ENCODE results near the gene DPH1.
A peak's percentile ranks its signal among the peaks of the same experiment; 100 is the strongest.

The DPH1 gene

DNA sequence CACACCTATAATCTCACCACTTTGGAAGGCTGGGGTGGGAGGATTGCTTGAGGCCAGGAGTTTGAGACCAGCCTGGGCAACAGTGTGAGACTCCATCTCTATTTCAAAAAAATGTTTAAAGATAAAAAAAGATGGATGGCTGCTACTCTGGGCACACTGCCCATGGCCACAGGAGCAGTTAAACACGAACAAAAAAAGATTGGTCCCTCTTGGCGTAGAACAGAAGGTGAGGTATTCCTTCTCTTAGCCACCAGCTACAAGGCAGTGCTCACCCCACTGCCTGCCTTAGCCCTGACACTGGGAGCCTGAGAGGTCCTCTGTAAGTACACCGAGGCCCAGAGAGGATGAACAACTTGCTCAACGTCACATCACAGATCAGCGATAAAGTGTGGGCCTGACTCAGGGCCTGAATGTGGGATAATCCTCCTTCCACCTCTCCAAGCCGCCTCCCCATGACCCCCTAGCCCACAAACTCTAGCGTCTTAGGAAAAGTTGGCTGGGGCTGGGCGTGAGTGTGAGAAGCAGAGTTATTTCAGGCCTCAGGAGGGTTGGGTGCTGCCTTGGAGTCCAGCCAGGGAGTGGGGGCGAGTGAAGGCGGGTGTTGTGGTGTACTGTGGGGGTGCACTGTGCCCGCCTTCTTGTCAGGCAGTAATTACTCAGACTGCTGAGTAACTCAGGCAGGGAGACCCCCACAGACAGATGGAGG lies 2.3 kb upstream of the DPH1 start:
- no peak for DNase-seq

DNA sequence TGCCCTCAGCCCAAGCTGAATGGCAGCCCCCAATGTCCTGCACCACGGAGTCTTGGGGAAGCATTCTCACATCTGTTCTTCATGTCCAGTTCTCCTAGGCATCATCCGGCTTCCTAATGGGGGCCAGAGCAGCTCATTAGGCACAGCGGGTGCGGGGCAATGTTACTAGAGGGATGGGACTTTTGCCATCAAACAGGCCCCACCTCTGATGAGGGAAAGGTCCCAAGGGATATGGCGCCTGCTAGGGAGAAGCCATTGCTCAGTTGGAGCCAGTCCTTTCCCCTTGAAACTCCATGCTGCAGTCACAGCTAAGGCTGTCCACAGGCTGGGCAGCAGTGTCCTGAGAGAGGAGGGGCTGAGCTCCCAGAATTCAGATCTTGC lies 1.7 kb upstream of the DPH1 start:
- no peak for DNase-seq

DNA sequence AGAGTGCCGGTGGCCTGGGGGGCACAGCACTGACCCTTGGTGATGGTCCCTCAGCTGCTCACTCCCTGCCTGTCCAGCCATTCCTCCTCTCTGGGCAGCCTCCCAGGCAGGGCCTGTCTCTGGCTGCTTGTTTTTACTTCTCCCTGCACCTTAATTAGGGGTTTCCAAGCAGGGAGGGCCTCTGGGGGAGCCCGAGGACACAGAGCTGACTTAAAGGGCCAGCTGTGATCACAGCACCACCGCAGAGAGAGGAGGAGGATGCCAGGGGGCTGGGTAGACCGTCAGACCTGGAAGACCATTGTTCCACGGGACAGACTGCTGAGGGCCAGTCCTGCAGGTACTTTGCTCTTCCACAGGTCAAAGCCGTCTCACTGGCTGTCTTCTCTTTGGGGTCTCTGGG lies 1.2 kb upstream of the DPH1 start:
- DNase-seq, result no peak

DNA sequence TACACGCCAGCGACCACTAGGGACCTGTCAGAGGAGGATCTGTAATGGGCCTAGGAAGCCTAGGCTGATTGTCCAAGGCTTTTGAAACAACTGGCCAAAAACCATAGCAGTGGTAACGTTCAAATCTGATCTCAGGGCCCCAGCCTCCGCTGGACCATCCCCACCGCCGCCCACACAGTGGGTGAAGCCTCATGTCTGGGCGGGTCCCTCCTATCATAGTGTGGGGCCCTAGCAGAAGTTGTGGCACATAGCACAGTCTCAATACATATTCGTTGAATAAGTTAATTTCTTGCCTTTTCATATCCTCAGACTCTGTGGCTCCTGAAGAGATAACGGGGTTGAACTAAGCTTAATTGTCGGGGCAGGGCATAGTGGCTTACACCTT lies 818 bp downstream of the DPH1 start:
- DNase-seq, result peak; percentile 35

DNA sequence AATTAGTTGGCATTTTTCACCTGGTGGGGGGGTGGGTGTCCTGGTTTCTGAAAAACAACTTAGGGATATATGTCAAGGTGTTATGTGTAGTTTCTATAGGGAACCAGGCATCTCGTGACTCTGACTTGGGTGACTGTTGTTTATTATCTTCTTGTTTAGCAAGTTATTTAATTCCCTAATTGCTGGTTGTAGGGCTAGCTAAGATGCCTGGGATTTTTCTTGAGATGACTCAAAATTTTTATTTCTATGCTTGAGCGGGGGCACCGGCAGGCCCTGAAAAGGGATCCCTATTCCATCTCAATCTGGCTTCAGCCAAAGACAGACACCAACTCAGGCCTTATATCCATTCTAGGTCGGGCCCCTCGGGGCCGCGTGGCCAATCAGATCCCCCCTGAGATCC lies 3.2 kb downstream of the DPH1 start:
- no peak for DNase-seq

DNA sequence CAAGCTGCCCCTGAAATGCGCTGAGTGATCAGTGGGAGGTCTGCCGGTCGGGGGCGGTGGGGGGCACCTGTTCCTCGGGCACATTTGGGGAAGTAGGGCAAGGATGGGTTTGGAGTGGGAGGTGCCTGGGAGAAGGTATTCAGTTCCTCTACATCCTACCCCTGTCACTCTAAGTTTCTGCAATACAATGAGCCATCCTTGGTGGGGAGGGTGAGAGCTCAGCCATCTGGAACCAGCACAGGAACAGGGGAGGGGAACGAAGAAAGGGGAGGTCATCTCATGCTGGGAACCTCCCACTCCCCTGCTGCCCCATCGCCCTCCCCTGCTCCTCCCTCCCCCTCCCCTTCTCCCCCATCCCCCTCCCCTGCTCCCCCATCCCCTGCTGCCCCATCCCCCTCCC lies 4.2 kb downstream of the DPH1 start:
- no peak for DNase-seq

DNA sequence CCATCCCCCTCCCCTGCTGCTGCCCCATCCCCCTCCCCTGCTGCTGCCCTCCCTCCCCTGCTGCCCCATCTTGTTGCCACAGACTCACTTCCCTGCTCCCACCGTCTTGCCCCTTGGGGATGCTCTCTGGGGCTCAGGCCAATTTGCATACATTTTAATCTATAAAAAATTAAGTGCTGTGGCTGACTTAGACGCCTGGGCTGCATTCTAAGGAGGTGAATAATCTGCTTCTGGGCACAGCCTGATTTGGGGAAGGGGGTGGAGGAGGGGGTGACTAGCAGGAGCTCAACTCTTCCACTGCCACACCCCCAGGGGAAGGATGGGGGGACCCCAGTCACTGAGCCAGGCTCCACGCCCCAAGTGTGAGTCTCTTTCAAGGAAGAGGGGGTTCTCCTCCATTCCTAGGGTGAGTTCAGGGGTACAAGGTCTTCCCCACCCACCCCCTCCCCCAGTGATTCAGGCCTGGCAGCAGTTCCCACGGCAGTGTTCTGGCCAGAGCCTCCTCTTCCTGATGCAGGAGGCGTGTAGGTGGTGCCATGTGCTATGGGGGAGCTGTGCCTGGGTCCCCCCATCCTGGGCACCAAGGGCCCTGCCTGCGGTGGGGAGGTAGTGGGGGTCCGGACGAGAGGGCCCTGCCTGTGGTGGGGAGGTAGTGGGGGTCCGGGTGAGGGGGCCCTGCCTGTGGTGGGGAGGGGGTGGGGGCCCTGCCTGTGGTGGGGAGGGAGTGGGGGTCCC lies 5.0 kb downstream of the DPH1 start:
- DNase-seq, result no peak

DNA sequence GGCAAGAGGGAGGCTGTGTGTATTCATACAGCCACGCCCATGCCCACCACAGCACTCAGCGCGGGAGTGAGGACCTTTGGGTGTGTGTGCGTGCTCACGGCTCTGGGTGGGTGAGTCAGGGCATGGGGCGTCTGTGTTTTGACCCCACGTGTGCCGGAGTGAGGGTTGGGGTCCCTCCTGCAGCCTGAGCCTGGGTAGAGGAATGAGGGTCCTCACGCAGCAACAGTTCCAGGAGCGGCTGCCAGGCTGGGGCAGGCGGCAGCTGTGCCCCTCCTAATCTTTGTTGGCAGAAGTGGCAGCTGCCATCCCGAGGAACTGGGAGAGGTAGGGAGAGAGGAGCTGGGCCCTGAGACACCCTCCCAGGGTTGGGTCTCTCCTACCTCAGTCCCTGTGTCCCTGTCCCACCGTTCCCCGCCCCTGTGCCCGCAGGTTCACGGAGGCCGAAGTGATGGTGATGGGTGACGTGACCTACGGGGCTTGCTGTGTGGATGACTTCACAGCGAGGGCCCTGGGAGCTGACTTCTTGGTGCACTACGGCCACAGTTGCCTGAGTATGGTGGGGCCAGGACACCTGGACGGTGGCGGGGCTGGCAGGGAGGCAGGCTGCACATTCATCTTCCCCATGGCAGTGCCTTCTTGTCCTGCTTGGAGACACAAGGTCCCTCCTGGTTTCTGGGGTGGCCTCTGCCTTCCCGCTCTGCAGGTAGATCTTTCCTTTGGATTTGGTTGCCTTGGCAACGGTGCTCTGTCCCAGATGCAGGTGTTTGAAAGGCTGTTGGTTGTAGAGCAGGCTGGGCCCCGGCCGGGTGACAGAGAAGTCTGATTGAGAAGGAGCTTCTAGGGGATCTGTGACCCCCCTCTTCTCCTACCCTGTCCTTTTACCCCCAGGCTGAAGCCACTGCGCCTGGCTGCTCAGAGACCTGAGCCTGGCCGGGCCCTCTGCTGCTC lies 5.9 kb downstream of the DPH1 start:
- DNase-seq, result no peak

DNA sequence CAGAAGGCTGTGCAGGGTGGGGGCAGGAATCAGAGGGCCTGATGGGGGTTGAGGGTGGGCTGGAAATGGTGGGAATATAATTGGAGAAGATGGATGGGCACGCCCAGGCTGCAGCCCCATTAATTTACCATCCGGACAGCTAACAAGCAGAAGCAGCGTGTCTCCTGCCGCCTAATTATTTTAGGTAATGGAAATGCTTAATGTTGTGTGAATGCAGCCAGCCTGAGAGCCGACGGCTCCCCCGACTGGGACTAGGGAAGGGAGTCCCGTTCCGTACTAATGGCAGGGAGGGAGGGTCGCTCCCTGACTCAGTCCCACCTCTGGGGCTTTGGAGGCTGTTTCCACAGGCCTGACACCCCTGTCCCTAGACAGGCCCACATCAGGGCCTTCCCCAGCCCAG lies 7.2 kb downstream of the DPH1 start:
- no peak for DNase-seq

DNA sequence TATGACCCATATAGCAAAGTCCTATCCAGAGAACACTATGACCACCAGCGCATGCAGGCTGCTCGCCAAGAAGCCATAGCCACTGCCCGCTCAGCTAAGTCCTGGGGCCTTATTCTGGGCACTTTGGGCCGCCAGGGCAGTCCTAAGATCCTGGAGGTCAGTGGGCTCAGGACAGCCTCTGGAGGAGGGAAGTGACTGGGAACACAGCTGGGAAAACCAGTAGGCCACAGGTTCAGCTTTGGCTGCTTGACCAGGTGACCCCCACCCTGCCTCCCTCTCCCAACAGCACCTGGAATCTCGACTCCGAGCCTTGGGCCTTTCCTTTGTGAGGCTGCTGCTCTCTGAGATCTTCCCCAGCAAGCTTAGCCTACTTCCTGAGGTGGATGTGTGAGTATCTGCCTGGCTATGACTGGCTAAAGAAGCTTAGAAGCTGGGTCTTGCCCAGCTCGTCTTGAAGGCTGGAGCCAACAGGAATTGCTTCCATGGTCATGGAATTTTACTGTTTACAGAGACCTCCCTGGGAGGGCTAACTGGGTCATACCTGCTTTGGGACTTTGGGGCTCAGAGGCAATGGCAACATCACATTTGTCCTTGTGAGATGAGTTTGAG lies 10.4 kb downstream of the DPH1 start:
- no peak for DNase-seq

DNA sequence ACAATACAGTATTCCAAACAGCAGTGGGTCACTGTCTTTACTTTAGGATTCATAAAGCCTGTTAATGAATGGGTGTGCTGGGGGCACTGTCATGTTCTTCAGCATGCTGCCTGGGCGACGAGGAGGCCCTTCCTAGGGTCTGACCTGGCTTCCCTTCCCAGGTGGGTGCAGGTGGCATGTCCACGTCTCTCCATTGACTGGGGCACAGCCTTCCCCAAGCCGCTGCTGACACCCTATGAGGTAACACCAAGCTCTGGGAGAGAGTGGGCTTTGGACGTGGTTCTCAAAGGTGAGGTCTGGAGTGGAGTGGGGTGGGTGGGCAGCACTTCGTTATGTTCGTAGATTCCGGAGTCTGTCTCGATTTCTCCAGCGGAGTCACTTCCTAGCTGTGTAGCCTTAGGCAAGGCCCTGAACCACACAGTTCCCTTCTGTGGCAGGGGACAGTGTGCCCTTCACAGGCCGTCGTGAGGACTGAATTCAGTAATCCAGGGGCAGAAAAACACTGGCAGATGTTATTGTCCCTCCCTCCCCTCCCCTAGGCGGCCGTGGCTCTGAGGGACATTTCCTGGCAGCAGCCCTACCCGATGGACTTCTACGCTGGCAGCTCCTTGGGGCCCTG lies 11.1 kb downstream of the DPH1 start:
- DNase-seq, result no peak

DNA sequence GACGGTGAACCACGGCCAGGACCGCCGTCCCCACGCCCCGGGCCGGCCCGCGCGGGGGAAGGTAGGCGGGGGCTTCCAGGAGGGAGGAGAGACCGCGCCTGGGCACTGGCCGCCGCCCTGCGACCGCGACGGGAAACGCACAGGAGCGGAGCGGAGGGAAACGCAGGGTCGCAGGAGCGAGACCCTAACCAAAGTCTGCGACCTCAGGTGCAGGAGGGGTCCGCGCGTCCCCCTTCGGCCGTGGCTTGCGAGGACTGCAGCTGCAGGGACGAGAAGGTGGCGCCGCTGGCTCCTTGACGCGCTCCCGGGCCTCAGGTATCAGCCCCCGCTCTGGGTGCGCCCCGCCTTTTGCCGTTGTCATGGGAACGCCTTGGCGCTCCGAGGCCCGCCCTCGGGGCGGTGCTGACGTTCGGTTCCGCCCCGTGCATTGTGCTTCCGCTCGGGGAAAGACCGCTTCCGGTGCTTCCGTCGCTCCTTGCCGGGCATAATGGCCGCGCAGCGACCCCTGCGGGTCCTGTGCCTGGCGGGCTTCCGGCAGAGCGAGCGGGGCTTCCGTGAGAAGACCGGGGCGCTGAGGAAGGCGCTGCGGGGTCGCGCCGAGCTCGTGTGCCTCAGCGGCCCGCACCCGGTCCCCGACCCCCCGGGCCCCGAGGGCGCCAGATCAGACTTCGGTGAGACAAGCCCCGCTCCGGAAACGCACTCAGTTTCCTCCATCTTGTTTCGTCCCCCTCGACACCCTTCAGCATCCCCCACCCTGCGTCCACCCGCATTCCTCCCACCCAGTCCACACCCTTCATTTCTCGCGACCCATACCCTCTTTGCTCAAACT lies 11.8 kb downstream of the DPH1 start, which contains the start of gene OVCA2:
Gene OVCA2 (plus strand): TSS at position 462 of the 829 bp plus-strand sequence. CDS start 26 bp downstream, at position 488.
- DNase-seq, result peak; percentile 97

DNA sequence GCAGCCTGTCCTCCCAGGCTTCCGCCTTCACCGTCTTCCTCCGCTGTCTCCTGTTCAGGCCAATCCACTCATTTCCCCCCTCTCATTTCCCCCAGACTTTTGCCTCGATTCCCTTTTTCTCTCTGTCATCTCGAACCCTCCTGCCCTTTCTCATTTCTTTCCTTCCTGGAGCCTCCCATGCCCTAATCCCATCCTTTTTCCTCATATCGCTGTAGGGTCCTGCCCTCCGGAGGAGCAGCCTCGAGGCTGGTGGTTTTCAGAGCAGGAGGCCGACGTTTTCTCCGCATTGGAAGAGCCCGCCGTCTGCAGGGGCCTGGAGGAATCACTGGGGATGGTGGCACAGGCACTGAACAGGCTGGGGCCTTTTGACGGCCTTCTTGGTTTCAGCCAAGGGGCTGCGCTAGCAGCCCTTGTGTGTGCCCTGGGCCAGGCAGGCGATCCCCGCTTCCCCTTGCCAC lies 12.5 kb downstream of the DPH1 start:
- DNase-seq, result no peak

DNA sequence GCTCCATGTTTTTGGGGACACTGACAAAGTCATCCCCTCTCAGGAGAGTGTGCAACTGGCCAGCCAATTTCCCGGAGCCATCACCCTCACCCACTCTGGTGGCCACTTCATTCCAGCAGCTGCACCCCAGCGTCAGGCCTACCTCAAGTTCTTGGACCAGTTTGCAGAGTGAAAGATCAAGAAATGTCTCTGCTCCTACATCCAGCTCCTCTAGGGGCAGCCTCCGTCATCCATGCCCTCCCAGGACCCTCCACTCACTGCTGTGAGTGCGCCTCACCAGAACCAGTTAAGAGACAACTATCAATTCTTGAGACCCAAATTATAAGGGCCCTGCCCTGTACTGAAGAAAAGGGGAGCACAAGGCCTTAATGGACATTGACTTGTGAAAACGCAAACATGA lies 13.0 kb downstream of the DPH1 start:
- DNase-seq, result no peak

DNA sequence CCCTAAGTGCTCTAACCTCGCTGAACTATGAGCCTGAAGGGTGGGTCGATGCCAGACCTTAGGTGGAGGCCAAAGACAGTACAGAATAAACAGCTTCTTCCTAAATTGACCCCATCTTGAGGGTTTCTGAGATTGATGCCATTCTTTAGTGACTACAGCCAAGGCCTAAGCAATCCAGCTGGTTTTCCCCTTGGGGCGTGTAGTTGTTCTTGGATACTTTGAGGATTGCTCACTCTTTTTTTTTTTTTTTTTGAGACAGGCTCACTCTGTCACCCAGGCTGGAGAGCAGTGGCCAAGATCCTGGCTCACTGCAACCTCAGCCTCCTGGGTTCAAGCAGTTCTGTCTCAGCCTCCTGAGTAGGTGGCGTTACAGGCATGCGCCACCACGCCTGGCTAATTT lies 13.8 kb downstream of the DPH1 start:
- no peak for DNase-seq

DNA sequence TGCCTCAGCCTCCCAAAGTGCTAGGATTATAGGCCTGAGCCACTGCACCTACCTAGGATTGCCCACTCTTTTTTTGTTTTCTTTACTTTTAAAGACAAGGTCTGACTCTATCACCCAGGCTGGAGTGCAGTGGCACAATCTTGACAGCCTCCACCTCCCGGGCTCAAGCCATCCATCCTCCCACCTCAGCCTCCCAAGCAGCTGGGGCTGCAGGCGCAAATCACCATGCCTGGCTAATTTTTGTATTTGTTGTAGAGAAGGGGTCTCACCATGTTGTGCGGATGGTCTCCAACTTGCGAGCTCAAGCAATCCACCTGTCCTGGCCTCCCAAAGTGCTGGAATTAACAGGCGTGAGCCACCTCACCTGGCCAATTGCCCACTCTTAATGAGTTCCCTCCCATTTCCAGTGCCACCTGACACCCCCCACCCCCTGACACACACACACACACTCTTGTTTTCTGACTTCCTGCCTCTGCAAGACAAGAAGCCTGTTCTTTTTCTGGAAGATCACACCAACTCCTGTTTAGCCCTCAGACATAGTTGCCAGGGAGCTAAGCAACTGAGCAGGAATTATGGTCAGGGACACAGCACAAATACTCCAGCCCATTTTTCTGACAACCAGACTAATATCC lies 14.4 kb downstream of the DPH1 start:
- DNase-seq, result no peak

DNA sequence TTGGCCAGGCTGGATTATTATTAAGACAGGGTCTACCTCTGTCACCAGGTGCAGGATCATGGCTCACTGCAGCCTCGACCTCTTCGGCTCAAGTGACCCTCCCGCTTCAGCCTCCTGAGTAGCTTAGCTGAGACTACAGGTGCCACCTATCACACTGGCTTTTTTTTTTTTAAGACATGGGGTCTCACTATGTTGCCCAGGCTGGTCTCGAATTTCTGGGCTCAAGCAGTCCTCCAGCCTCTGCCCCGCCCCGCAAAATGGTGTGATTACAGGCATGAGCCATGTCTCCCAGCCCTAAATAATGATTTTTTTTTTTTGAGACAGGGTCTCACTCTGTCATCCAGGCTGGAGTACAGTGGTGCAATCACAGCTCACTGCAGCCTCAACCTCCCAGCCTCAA lies 17.6 kb downstream of the DPH1 start:
- DNase-seq, result no peak

DNA sequence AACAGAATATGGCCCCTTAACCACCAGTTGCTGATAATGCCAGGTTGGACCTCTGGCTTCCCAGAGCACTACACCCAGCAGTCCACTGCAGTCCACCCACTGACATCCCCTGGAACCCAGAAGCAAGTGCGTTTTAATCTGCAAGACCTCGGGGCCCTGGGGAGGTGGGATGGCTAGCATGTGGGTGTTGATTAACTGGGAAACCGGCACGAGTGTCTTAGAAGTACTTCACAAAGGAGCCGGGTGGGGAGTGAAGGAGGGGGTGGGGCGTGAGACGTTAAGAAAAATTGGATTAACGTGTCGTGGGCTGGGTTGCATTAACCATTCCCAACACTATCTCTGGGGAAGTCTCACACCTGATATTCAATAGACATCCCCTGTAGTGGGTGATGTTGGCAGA lies 18.9 kb downstream of the DPH1 start:
- DNase-seq, result no peak

DNA sequence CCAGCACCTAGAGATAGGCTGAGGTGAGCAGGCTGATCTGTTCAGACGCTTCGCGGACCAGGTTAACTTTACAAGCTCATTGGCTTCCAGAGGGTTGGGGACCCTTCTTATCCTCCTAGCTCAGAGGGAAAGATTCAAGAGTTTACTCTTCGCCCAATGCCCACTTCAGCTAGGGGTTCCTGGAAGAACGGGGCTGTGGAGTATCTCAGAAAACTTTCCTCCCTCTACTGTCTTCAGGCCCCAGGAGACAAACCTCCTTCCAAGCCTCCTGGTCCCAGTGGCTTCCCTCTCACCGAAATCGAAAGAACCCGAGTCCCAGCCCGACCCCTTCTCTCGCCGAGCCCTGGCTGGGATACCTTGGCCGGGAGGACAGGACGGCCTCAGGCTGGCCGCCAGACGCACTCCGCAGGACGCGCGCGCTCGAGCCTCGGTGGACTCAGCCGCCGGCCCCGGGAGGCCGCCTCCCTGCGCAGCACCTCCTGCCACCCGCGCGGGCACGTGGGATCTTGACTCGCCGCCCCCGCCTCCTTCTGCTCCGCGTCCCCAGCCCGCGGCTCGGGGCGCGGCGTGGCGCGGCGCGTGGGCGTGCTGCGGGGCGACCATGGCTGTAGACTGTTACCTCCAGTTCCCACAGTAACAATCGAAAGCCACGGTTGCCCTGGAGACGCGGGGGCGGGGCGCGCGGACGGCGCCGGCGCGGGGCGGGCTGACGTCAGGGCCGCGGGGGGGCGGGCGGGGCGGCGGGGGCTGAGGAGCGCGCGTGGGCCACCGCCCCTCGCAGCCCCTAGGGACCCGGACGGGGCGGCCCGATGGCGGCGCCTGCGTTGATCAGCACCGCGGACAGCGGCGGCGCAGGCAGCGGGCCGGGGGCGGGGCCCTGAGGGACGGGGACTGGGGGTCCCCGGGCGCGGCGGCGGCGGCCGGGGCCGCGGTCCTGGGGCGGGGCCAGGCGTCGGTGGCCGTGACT lies 19.7 kb downstream of the DPH1 start:
- DNase-seq, result peak; percentile 94
